HepG2 (cell line): Measurements from ENCODE around the gene ARFGEF2. TPM values are rescaled to one million over a fixed set of nuclear protein-coding genes. Genes with fewer than 3 reads are reported as not detected.
A peak's percentile ranks its signal among the peaks of the same experiment; 100 is the strongest.

Experiments used
- ATAC-seq: fragments of 200-7000 bp; cut with Tn5 transposase; 3 replicates; pipeline ENCODE4 v1.9.1; 2020; ENCODE audit warnings: mild to moderate bottlenecking, moderate library complexity
- BruUV-seq: library from RNA; stranded (reverse); fragments of 400-500 nt; replicated peaks from 2 replicates; lab custom pipeline; 2021; lab: Mats Ljungman, UMichigan
- CTCF ChIA-PET: fragments of 300-600 bp; formaldehyde crosslinking; extraction: SDS; loops from one replicate; lab custom pipeline; 2021; ENCODE audit warnings: low total read pairs, inconsistent platforms, low intra/inter-chr PET ratio; lab: Yijun Ruan, JAX
- POLR2A ChIA-PET: fragments of 350-600 bp; sonication (Branson Sonifier 250); formaldehyde crosslinking; loops from one replicate; lab custom pipeline; 2020; ENCODE audit warnings: antibody characterized with exemption, inconsistent platforms; lab: Yijun Ruan, JAX
- DNase-seq: peaks from one replicate; pipeline ENCODE4 v3.0.0-alpha.2; 2015; ENCODE audit warnings: low spot score
- FAIRE-seq: peaks from 3 replicates; lab custom pipeline; 2011; peaks lifted over from hg19 to GRCh38; lab: Jason Lieb, UNC
- H2AFZ ChIP-seq: one replicate; pipeline ENCODE4 v1.6.1; 2011; ENCODE audit warnings: low read length, inconsistent platforms
- H3K27ac ChIP-seq: fragments of 300-600 bp; 3 replicates; pipeline ENCODE4 v1.8.0; 2011; ENCODE audit warnings: mixed run types, mild to moderate bottlenecking, mixed read lengths, low read length, inconsistent platforms; ENCODE audit not compliant: insufficient read depth; ENCODE audit errors: extremely low read length
- H3K27me3 ChIP-seq, 2 experiments: fragments of 200-600 bp in 1 of 2; 2 replicates in 1 of 2; 3 replicates in 1 of 2; pipeline versions ENCODE4 v1.6.0 to v1.8.0; 2011; ENCODE audit warnings: low read length in 2 of 2, mild to moderate bottlenecking in 2 of 2, moderate library complexity in 2 of 2, inconsistent platforms in 1 of 2; ENCODE audit not compliant: insufficient read depth in 2 of 2, control insufficient read depth in 1 of 2
- H3K36me3 ChIP-seq, 2 experiments: fragments of 200-600 bp in 1 of 2; replicated peaks in 1 of 2; 2 replicates in 1 of 2; 3 replicates in 1 of 2; pipeline versions ENCODE4 v1.5.1 to v1.8.0; 2011; ENCODE audit warnings: low read length in 2 of 2, inconsistent platforms in 1 of 2; ENCODE audit not compliant: insufficient read depth in 2 of 2, control insufficient read depth in 1 of 2
- H3K4me1 ChIP-seq: 2 replicates; pipeline ENCODE4 v1.5.1; 2012; ENCODE audit warnings: low read length, inconsistent platforms; ENCODE audit not compliant: insufficient read depth
- H3K4me2 ChIP-seq: 2 replicates; pipeline ENCODE4 v1.6.0; 2011; ENCODE audit warnings: low read depth, low read length, inconsistent platforms
- H3K4me3 ChIP-seq, 3 experiments: fragments of 200-600 bp in 1 of 3; sonication (generic), shearing (Covaris generic) in 1 of 3; replicated peaks in 1 of 3; 2 replicates each; pipeline ENCODE4 v1.5.1; 2011 to 2016; ENCODE audit warnings: low read length in 3 of 3, inconsistent platforms in 2 of 3, low read depth in 2 of 3, mild to moderate bottlenecking in 2 of 3, control low read depth in 1 of 3, mixed read lengths in 1 of 3; ENCODE audit not compliant: insufficient read depth in 1 of 3
- H3K79me2 ChIP-seq: one replicate; pipeline ENCODE4 v1.6.1; 2011; ENCODE audit warnings: low read length, inconsistent platforms; ENCODE audit not compliant: insufficient read depth
- H3K9ac ChIP-seq: 2 replicates; pipeline ENCODE4 v1.6.0; 2011; ENCODE audit warnings: mild to moderate bottlenecking, low read depth, low read length, inconsistent platforms; ENCODE audit not compliant: insufficient read depth
- H3K9me3 ChIP-seq: 2 replicates; pipeline ENCODE4 v1.5.1; 2012; ENCODE audit warnings: mild to moderate bottlenecking, low read length
- H4K20me1 ChIP-seq: 2 replicates; pipeline ENCODE4 v1.6.0; 2011; ENCODE audit warnings: inconsistent platforms, mild to moderate bottlenecking, low read length, moderate library complexity; ENCODE audit not compliant: insufficient read depth
- ARID2 ChIP-seq: sonication (generic); formaldehyde crosslinking; IDR thresholded peaks from 2 replicates; pipeline ENCODE4 v1.8.1; 2022; ENCODE audit warnings: mild to moderate bottlenecking, missing genetic modification reagents, borderline replicate concordance
- DMTF1 ChIP-seq: sonication (generic); formaldehyde crosslinking; IDR thresholded peaks from 2 replicates; pipeline ENCODE4 v1.4.0; 2020; ENCODE audit warnings: mild to moderate bottlenecking, missing genetic modification reagents
- NFYC ChIP-seq: IDR thresholded peaks from 2 replicates; pipeline ENCODE4 v1.6.1; 2016; ENCODE audit warnings: missing genetic modification reagents, missing compliant biosample characterization
- SMAD9 ChIP-seq: sonication (generic); formaldehyde crosslinking; IDR thresholded peaks from 2 replicates; pipeline ENCODE4 v1.5.1; 2020; ENCODE audit warnings: mild to moderate bottlenecking, missing genetic modification reagents
- ZNF224 ChIP-seq: sonication (generic); formaldehyde crosslinking; IDR thresholded peaks from 2 replicates; pipeline ENCODE4 v1.5.0; 2020; ENCODE audit warnings: mild to moderate bottlenecking, missing genetic modification reagents
- ZNF337 ChIP-seq: sonication (generic); formaldehyde crosslinking; IDR thresholded peaks from 2 replicates; pipeline ENCODE4 v1.5.1; 2020; ENCODE audit warnings: missing genetic modification reagents, low read depth, mild to moderate bottlenecking, borderline replicate concordance
- ZNF512B ChIP-seq: sonication (generic); formaldehyde crosslinking; IDR thresholded peaks from 2 replicates; pipeline ENCODE4 v1.5.1; 2020; ENCODE audit warnings: missing genetic modification reagents, mild to moderate bottlenecking, borderline replicate concordance
- ZNF639 ChIP-seq: conservative IDR thresholded peaks from 2 replicates; pipeline ENCODE4 v1.6.1; 2018; ENCODE audit warnings: missing genetic modification reagents
- WGBS: methylation state at CpG from one replicate; pipeline ENCODE4 v1.1.6; 2017; ENCODE audit warnings: low lambda C conversion rate; 5-methylcytosine and 5-hydroxymethylcytosine counted together
- in situ Hi-C: cut with HindIII; loops from 2 replicates; pipeline ENCODE4 v1.10.0; 2017; ENCODE audit warnings: low pct_unique_long_range_greater_than_20kb; ENCODE audit not compliant: extremely low pct_ligation_motif_present
- intact Hi-C: fragments of 100-400 bp; cut with micrococcal nuclease; formaldehyde crosslinking; loops from one replicate; pipeline ENCODE4 v1.10.0; 2022; ENCODE audit not compliant: unreplicated experiment
- polyA plus RNA-seq, 8 experiments: library from polyadenylated mRNA; depleted of rRNA in 3 of 8; stranded (reverse) in 7 of 8; unstranded in 1 of 8; fragments of >200 nt; fragmentation: Illumina TruSeq in 4 of 8; extraction: Trizol in 4 of 8; gene quantifications; 2 replicates each; pipeline versions ENCODE4 v1.2.1 to v1.2.3, GENCODE V29; 2011 to 2016; ENCODE audit warnings: low read depth in 4 of 8, missing spikeins in 1 of 8, mixed read lengths in 1 of 8; ENCODE audit not compliant: insufficient read depth in 1 of 8
- total RNA-seq, 5 experiments: library from RNA; depleted of rRNA; stranded (reverse); fragments of >200 nt; fragmentation: Illumina TruSeq; extraction: Trizol; gene quantifications; 2 replicates each; pipeline ENCODE4 v1.2.3, GENCODE V29; 2016; ENCODE audit warnings: low read depth in 1 of 5
- TF ChIP-seq, protein P1 (sequence below): sonication (generic); formaldehyde crosslinking; IDR thresholded peaks from 2 replicates; pipeline ENCODE4 v1.5.0; 2020; ENCODE audit warnings: mild to moderate bottlenecking, missing genetic modification reagents
- TF ChIP-seq, protein P2 (sequence below), 2 experiments: IDR thresholded peaks; 2 replicates each; pipeline ENCODE4 v1.6.1; 2011 to 2012; ENCODE audit warnings: low read length in 2 of 2, borderline replicate concordance in 1 of 2, low read depth in 1 of 2, mild to moderate bottlenecking in 1 of 2, moderate library complexity in 1 of 2

The ARFGEF2 gene
- total and polyA plus RNA-seq, 2 of the 13 experiments (the other 11 are each of a cell fraction or from before 2014, with no cell fraction given) = 44.0 to 60.8 TPM

DNA sequence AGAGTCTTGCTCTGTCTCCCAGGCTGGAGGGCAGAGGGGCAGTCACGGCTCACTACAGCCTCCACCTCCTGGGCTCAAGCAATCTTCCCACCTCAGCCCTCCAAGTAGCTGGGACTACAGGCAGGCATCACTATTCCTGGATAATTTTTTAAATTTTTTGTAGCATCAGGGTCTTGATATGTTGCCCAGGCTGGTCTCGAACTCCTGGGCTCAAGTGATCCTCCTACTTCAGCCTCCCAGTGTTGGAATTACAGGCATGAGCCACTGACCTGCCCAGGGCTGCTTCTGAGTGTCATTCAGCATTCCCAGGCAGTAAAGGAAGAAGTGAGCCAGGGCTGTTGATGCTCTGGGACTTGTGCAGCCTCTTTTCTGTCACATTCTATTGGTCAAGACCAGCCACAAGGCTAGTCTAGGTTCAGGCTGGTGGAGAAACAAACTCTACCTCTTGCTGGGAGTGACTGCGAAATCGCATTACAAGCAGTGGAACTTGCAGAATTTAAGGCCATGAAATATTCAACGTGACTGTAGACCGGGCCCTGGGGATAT lies 2.1 kb upstream of the ARFGEF2 start:
- WGBS = 34% methylated on average over 6 of the region's 6 CpGs
- no TSS peak for BruUV-seq
- peak; percentile 83; the same call in 1 of the 2 replicates for TF ChIP-seq ZNF224 (CRISPR knock-in tag)
- no peak for TF ChIP-seq SMAD9 (CRISPR knock-in tag)
- TF ChIP-seq ARID2 = no peak
- TF ChIP-seq ZNF639 = 0 out of 2 replicates have a peak, but pooled peaks have one; percentile 12
- 0 out of 2 replicates have a peak, but pooled peaks have one; percentile 30 for TF ChIP-seq NFYC
- 0 out of 2 replicates have a peak, but pooled peaks have one; percentile 1 for TF ChIP-seq ZNF337
- no peak for TF ChIP-seq ZNF512B (CRISPR knock-in tag)
- TF ChIP-seq, protein P1, sequence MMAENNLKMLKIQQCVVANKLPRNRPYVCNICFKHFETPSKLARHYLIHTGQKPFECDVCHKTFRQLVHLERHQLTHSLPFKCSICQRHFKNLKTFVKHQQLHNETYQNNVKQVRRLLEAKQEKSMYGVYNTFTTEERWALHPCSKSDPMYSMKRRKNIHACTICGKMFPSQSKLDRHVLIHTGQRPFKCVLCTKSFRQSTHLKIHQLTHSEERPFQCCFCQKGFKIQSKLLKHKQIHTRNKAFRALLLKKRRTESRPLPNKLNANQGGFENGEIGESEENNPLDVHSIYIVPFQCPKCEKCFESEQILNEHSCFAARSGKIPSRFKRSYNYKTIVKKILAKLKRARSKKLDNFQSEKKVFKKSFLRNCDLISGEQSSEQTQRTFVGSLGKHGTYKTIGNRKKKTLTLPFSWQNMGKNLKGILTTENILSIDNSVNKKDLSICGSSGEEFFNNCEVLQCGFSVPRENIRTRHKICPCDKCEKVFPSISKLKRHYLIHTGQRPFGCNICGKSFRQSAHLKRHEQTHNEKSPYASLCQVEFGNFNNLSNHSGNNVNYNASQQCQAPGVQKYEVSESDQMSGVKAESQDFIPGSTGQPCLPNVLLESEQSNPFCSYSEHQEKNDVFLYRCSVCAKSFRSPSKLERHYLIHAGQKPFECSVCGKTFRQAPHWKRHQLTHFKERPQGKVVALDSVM (CRISPR knock-in tag) = peak; percentile 52; the same call in 1 of the 2 replicates
- TF ChIP-seq, protein P2, sequence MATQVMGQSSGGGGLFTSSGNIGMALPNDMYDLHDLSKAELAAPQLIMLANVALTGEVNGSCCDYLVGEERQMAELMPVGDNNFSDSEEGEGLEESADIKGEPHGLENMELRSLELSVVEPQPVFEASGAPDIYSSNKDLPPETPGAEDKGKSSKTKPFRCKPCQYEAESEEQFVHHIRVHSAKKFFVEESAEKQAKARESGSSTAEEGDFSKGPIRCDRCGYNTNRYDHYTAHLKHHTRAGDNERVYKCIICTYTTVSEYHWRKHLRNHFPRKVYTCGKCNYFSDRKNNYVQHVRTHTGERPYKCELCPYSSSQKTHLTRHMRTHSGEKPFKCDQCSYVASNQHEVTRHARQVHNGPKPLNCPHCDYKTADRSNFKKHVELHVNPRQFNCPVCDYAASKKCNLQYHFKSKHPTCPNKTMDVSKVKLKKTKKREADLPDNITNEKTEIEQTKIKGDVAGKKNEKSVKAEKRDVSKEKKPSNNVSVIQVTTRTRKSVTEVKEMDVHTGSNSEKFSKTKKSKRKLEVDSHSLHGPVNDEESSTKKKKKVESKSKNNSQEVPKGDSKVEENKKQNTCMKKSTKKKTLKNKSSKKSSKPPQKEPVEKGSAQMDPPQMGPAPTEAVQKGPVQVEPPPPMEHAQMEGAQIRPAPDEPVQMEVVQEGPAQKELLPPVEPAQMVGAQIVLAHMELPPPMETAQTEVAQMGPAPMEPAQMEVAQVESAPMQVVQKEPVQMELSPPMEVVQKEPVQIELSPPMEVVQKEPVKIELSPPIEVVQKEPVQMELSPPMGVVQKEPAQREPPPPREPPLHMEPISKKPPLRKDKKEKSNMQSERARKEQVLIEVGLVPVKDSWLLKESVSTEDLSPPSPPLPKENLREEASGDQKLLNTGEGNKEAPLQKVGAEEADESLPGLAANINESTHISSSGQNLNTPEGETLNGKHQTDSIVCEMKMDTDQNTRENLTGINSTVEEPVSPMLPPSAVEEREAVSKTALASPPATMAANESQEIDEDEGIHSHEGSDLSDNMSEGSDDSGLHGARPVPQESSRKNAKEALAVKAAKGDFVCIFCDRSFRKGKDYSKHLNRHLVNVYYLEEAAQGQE (IDR thresholded peaks at IDR 0.05; ENCODE audit: borderline replicate concordance in 1 of 2, low read depth in 1 of 2, low read length in 2 of 2) = no peak
- TF ChIP-seq DMTF1 (CRISPR knock-in tag) = 0 out of 2 replicates have a peak, but pooled peaks have one; percentile 62

More for the DNA sequence above, 2.1 kb upstream of the ARFGEF2 start:
- no peaks in the 10 kb centered on the region for H3K9me3 ChIP-seq
- no peak for DNase-seq
- H3K4me3 ChIP-seq = peak overlapping the region in 1 of 3 experiments; percentile 95; a peak in 3 of 6 replicates
- ChIA-PET POLR2A (no interaction called here), CTCF (no interaction called here)
- H3K27ac ChIP-seq = peak overlapping the region; percentile 91
- peaks cover 34% of the 10 kb centered on the region for H3K4me1 ChIP-seq
- peak overlapping the region; percentile 91 for H3K4me2 ChIP-seq
- peak overlapping the region; percentile 1 for H3K9ac ChIP-seq
- H3K27me3 ChIP-seq = peaks cover 0 to 5% of the 10 kb centered on the region in 2 experiments; a peak in 1 of 5 replicates
- peak; percentile 6 for ATAC-seq
- peaks cover under 1% of the 10 kb centered on the region for H4K20me1 ChIP-seq
- H3K79me2 ChIP-seq = peaks cover 28% of the 10 kb centered on the region
- FAIRE-seq = no peak
- no peaks in the 10 kb centered on the region for H3K36me3 ChIP-seq
- intact Hi-C loops (no loop called here), in situ Hi-C loops (no loop called here)
- no peak overlapping the region for H2AFZ ChIP-seq
